GM18909 (cell line): ENCODE results near the gene NHSL1.

ENCODE experiments used
- ATAC-seq: cut with Tn5 transposase; IDR thresholded peaks from one replicate; pipeline ENCODE4 v1.9.1; 2021; ENCODE audit warnings: mild to moderate bottlenecking; ENCODE audit not compliant: unreplicated experiment, poor library complexity

NHSL1 gene

DNA sequence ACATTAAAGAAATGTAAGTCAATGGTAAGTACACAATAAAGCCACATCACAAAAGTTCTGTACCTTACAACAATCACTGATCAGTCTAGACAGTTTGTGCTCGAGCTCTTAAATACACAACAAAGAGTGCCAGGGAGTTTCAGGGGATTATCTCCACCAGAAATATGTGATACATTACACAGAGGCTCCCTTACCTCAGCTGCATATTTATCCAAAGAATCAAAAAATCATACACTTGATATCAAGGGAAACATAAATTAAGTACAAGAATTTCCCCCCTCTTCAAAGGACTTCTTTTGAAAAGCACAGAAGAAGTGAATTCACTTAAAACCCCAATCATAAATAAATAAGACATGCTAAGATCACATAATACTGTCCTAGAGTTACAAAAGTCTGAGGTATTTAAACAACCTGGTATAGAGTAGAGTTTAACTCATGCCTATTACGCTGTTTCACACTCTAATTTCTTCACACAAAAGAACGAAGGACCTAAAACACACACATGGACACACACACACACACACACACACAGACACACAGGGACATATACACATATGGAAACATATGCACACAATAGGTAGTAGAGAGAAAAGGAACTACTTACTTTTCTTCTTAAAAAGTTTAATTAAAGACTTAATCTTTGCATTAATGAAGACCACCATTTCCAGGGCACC, 528 bp downstream of the NHSL1 start:
- ATAC-seq = no peak

DNA sequence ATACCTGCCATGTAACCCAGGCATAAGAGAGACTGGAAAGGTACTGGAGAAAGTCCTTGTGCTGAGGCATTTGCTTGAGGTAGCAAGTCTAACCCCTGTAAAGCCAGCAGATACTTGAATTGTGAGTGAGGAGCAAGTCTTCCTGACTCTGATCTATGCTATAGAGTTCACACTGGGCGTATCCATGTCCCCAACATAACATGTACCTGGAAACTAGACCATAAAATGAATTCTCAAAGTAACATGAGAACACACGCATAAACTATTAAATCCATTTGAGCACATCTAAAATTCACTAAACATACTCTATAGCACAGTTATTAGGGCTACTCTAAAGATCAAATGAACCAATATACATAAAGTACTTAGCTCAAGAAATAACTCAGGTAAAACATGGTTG, 2.0 kb downstream of the NHSL1 start:
- ATAC-seq = no peak

DNA sequence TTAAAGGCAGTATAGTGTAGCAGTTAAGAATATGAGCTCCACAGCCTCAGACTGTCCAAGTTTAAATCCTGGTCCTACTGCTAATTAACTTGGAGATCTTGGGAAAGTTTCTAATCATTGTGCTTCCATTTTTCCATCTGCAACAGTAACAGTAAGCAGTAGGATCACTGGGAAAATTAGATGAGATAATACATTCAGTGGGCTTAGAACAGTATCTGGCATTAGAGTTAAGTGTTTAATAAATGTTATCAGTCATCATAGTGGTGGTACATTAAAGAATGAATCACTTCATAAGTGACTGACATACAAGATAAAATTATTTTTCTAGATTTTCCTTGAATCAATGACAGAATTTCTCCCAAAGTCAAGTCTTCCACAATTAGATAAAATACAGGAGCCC, 5.0 kb downstream of the NHSL1 start:
- no peak for ATAC-seq

DNA sequence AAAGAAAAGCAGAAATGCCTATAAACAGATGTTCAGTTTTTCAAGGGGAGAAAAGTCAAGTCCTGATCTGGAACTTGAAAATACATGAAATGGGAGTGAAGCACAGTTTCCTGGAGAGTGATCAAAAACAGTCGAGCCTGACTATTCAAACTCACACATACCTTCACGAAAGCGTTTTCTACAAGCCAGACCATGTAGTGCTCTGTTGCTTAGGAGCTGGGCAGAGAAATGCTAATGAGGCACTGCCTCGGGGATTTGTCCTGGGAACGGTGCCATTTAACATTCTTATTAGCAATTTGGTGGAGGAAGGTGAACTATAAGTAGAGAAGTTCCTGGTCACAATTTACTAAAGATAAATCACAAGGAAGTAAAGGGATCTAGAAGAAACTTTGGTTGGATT, 5.9 kb downstream of the NHSL1 start:
- no peak for ATAC-seq

DNA sequence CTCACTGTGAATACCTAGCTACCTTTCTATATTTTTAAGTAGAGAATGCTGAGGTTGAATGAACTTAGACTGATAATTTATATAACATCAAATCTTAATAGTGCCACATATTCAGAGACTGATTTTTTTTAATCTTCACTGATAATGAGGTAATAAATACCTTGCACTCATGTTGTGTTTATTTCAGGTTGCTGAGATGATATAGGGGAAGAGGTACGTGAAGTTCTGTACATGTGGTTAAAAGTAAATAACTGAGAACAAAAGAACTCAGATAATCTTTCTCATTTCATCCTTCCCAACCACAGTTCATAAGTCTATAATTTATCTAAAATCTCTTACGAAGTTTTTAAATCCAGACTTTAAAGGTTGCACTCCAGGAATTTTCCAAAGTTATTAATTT, 6.4 kb downstream of the NHSL1 start:
- no peak for ATAC-seq

DNA sequence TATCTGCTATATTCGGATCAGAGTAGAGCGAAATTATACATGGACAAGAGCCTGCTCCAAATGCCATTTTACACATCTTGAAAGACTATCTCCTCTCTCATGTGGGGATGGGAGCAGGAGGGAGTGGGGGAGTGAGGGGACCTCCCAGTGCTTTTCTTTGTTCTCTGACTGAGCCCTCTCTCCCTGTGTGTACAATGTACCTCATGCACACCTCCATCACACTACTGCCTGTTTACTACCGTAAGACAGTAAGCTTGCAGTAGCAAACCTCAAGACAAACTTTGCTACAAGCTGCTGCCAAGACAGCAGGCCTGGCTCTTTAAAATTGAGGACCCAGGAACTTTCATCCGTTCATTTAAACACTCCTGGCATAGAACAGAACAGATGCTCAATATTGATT, 7.2 kb downstream of the NHSL1 start:
- ATAC-seq = no peak

DNA sequence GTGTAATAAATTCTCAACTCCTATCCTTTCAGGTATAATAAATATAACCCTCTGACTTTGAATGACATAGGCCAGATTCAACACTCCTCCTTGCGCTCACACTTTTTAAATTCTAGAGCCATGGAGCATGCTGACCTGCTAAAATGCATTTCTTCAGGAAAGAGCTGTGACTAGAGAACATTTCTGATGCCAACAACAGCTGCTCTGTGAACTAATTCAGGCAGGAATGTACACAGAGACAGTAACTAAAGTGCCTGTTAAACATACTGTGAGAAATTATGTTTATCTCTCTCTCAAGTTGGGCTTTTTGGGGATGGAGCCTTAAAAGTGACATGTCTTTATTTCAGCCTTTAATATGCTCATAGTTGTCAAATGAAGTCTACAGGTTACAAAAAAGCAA, 8.3 kb downstream of the NHSL1 start:
- no peak for ATAC-seq

DNA sequence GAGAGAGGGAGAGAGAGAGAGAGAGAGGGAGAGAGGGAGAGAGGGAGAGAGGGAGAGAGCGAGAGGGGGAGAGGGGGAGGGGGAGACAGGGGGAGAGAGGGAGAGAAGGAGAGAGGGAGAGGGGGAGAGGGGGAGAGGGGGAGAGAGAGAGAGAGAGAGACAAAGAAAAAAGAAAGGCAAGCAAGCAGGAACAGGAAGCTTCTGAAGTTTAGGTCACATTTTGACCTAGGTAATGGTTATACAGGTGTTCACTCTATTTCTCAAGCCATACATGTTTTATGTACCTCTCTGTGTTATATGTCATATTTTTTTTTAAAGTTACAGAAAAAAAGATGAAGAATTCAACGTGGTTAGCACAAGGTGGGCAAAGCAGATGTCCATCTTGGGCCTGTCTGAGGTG, 9.4 kb downstream of the NHSL1 start:
- no peak for ATAC-seq

DNA sequence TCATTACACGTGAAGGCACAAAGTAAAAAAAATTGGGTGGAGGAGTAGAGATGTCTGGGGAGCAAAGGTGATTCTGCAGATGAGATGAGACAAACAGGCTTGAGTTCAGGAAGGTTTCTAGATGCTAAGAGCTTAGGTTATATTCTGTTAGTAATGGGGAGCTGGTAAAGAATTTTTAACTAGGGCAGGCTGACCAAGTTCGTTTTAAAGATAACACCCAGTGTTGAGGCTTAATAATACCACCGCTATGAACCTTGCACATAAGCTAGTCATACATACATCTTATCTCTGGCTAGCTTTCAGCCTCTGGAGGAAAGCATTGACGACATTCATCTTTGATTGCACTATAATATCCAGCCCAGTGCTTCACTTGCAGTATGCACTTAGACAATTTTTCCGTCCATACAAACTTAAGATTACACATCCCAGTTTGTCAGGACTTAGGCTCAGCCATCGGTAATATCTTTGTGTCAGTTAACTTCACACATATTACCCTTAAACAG, 12.1 kb downstream of the NHSL1 start:
- no peak for ATAC-seq

DNA sequence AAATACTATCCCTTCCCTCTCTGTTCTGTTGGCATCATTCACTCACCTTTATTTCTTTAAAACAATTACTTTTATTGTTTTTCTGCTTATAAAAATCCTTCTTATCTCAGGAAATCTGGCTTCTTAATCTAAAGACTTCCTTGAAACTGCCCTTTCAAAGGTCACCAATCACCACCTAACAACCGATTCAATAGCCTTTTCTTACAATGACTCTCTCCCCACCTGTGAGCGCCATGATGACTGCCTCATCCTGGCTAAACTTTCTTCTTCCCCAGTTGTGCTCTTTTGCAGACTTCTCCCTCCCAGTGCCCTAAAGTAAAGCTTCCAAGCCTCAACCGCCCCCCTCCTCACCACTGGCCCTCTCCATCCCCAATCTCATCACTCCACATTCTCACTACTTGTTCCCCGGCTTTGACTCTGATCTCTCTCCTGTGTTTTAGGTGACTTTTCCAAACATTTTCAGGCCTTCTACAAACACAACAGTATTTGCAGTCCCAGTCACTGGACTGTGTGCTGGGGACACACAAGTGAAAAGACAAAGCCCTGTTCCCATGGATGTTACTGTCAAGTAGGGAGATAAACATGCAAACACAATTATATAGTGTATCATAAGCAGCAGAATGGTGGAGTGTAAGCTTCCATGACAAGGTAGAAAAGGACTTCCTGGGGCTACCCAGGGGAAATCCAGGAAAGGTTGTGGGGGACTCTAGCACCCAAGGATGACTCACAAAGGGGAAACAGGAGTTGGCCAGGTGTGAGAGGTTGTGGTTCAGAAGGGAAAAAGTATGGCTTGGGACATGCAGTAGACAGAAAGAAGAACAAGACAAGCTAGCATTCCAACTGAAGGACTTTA, 12.8 kb downstream of the NHSL1 start:
- ATAC-seq = no peak

DNA sequence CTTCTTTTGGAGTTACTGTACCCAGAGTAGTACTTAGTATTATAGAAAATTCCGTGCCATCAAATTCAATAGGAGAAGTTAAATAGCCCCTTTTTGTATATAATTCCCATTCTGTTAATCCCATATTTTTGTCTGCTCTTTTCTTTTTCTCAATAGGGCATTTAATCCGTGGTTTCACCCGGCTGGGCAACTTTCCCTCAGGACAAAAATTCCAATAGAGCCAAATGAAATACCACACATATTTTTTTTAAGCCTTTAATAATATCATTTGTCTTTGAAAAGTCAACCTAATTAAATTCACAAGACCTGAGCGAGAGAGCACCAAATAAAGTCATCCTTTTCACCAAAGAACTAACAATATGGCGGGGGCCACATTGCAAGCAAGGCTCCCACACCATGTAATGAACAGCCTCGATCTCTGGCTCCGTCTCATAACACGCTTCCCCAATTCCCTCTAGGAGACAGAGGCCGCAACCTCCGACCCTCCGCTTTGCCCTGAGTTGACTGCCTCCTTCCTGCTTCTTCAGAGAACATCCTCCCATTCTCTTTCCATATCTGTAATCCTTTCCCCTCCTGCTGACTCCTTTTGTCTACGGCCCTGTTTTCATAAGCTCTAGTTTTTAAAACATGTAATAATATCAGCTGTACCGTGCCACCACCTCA, 13.6 kb downstream of the NHSL1 start:
- no peak for ATAC-seq

DNA sequence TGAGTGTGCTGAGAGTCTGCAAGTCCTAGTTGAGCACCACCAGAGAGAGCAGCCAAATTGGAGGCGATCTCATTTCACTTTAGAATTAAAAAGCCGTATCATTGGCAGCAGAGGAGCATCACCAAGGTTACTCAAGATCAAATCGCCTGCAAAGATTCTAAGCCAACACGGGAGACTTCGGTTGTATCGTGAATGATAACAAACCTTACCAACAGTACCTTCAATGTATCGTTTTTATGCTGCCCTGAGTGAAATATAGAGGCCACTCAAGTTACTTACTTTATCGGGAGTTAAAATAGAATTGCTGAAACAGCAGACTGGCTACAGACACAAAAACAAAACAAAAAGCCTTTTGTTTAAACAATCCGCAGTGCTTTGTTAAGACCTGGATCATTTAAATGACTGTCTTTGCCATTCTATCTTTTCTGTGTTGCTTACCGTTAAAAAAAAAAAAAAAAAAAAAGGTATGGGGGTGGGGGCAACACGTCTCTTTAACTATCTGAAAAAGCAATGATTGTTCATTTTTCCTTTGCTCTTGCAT, 14.2 kb downstream of the NHSL1 start:
- no peak for ATAC-seq

DNA sequence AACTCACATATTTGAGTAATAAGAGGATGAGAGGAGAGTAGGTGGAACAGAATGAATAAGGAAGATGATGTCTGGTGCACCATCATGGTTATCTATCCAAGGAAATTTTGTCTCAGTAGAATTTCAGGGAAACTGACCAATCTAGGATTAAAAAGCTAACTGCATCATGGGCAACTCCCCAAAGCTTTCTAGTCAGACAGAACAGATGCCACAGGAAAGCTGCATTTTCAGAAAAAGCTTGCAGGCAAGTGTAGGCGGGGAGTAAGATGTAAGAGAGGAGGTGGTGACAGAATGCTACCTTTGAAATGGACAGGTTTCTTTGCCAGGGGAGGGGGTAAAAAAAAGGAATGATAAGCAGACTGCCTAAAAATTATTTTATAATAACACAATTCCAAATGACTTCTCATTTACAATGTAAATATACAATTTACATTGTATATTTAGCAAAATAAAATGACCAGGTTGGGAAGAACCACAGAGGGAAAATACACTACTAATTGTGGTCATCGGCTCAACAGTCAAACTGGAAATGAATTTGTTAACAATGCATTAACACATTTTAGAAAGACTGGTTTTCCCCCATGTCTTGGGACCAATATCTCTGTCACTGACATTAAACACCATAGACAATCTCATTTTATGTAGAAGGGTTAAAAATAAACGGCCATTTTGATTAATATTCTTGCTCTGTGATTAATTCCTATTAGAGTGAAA, 15.1 kb downstream of the NHSL1 start:
- no peak for ATAC-seq

DNA sequence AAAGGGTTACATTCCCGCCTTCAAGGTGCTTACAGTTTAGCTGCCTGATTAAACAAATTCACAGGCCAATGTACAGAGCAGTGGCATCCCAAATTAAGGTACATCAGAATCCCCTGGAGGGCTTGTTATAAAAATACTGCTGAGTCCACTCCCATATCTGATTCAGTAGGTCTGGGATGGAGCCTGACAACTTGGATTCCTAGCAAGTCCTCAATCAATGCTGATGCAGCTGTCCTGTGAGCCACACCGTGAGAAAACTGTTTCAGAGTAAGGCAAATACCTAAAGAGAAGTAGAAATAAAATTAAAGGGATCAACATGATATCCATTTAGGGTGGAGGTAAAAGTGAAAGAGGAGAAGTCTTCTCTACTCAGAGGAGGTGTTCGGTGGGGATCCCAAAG, 16.5 kb downstream of the NHSL1 start:
- no peak for ATAC-seq

DNA sequence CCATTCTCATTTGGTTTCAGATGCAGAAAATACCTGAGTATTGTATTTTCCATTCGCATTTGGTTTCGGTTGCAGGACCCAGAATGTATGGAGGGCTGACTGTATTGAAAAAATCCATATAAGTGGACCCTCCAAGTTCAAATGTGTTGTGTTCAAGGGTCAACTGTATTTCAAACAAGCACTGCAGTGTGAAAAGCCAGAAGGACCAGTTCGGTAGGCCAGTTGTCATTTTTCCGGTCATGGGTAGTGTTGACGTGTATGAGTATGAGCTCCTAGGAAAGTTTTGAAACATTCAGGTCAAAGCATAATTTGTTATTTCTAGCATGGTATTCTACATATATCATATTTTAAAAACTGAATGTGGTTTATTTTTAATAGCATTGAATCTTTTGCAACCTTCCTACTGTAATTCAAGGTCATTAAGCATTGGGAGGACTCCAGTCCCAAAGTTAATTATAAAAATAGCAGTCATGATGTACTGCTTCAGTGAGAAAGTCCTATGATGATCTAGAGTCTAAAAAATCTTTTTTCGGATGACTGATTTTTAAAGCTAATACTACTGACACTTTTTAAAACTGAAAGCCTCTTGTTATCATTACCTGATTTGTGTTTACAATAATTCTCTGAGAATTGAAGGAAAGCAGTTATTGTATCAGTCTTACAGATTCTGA, 18.9 kb downstream of the NHSL1 start:
- no peak for ATAC-seq

DNA sequence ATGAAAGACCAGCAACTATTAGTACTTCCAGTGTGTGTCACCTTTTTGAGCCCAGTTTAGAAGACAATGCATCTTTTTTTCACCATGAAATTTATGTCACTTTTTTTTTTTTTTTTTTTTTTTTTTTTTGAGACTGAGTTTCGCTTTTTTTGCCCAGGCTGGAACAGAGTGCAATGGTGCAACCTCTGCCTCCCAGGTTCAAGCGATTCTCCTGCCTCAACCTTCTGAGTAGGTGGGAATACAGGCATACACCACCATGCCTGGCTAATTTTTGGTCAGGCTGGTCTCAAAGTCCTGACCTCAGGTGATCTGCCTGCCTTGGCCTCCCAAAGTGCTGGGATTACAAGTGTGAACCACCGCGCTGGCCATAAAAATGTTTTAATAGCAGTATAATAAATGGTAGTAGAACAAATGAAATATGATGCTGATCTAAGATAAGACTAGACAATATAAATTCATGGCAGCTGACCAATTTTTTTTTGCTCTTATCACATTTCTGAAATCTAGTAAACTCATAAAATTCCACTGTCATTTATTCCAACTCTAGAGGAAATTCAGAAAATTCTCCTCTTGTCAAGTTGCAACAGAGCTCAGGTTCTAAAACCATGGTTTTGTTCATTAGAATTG, 21.3 kb downstream of the NHSL1 start:
- ATAC-seq = no peak

DNA sequence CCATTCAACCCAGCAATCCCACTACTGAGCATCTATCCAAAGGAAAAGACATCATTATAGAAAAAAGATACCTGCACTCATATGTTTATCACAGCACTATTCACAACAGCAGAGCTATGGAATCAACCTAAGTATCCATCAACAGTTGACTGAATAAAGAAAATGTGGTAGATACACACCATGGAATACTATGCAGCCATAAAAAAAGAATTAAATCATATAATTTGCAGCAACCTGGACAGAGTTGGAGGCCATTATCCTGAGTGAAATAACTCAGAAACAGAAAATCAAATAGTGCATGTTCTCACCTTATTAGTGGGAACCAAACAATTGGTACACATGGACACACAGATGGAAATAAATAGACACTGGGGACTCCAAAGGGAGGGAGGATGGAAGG, 23.2 kb downstream of the NHSL1 start:
- ATAC-seq = no peak

DNA sequence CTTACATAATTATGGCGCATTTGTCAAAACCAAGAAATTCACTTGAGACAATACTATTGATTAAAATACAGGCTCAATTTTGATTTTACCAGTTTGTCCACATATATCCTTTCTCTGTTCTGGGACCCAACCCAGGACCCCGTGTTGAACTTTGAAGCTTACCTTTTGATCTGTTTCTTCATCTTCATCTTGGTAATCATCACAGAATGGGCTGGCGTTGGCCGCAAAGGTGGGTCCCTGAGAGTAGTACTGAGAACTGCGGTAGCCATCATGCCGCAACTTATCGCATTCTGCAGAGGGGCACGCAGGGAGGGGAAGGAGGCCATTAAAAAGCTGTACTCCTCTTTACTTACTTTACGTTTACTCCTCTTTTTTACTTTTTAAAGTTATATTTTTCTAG, 26.1 kb downstream of the NHSL1 start:
- ATAC-seq = no peak

DNA sequence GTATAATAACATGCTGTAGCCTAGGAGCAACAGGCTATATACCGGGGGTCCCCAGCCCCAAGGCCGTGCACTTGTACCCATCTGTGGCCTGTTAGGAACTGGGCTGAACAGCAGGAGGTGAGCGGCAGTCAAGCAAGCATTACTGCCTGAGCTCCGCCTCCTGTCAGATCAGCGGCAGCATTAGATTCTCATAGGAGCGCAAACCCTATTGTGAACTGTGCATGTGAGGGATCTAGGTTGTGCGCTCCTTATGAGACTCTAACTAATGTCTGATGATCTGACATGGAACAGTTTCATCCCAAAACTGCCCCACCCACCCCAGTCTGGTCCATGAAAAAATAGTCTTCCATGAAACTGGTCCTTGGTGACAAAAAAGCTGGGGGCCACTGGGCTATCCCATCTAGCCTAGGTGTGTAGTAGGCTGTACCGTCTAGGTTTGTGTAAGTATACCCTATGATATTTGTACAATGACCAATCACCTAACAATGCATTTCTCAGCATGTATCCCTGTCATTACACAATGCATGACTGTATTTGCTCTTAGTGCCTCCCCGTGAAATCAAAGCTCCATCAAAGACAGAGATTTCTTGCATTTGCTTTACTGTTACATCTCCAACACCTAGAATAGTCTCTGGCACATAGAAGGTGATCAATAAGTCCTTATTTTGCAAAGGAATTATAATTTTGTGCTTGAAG, 30.8 kb downstream of the NHSL1 start:
- ATAC-seq = no peak
